HL-60/S4 treated with phorbol 12-myristate 13-acetate at 8.2 ng/mL for 4 days and 3 days (cell line): ENCODE results near the gene IL15RA.
"Not testable (repeated sequence)": the region's sequence is repeated elsewhere in the genome, so short reads cannot be mapped to it uniquely, and the experiment has no call there.

Experiments
- in situ Hi-C: fragments of 300-500 bp; cut with MboI; formaldehyde crosslinking; loops from 2 replicates; pipeline ENCODE4 v1.15.0; 2022; ENCODE audit warnings: low sequenced_read_pairs

IL15RA gene

DNA sequence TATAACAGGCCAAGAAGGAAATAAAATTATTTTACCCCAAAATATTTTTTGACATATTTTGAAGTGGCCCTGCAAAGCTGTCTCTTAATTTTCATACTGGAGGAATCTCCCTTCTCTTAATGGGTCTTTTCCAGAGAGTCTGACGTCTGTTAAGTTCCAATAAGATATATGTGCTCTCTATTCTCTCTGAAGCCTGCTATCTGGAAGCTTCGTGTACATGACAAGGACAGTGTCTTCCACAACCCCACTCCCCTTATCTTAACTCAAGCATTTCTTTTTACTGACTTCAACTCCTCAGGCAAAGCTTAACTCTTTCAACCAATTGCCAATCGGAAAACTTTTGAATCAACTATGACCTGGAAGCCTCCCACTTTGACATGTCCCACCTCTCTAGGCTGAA is 29.2 kb upstream of the IL15RA start:
- in situ Hi-C loops, result no loop called here

DNA sequence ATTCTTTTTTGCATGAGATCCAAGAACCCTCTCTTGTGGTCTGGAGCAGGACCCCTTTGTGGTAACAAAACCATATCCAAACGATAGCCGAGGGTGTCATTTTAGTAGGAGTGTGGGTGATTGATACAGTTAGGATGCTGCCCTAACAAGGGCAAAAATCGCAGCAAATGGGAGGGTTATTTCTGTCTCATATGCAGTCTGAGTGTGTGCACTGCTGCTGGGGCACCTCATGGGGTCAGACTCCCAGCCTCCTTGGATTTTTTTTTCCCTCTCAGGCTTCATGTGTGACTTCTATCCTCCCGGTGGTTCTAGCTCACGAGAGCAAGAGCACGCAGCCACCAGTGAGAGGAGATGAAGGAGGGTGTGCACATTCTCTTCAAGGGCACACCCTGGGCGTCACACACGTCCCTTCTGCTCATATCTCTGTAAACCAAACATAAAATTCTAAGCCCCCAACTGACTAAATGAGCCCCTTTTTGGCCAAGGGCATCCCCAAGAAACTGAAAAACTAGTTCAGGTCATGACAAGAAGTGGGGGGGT is 28.6 kb upstream of the IL15RA start:
- in situ Hi-C loops, result no loop called here

- in situ Hi-C loops, result not testable (repeated sequence)
These were observed 27.9 kb upstream of the IL15RA start for GRCh38 chr10:6005161-6005804.

DNA sequence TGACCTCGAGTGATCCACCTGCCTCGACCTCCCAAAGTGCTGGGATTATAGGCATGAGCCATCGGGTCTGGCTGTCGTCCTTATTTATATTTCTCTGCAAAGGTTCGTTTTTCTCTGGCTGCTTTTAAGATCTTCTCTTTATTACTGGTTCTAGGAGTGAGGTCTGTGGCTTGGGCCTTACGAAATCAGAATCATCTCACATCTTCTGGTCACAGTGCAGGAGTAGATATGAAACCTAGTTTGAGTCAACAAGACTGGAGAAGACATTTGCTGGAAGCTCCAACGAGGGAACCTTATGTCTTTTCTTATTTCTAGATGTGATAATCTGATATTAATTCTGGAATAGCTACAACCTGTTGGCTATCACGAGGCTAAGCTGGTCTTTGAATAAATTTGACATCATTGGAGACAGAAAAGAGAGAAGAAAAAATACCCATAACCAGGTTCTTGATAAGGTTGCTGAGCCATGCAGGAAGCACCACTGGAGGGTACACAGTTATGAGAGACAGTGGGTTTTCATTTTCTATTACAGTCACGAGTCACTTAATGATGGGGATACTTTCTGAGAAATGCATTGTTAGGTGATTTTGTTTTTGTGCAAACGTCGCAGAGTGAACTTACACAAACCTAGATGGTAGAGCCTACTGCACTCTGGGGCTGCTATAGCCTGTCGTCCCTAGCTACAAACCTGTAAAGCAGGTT is 25.6 kb upstream of the IL15RA start:
- in situ Hi-C loops, result no loop called here

DNA sequence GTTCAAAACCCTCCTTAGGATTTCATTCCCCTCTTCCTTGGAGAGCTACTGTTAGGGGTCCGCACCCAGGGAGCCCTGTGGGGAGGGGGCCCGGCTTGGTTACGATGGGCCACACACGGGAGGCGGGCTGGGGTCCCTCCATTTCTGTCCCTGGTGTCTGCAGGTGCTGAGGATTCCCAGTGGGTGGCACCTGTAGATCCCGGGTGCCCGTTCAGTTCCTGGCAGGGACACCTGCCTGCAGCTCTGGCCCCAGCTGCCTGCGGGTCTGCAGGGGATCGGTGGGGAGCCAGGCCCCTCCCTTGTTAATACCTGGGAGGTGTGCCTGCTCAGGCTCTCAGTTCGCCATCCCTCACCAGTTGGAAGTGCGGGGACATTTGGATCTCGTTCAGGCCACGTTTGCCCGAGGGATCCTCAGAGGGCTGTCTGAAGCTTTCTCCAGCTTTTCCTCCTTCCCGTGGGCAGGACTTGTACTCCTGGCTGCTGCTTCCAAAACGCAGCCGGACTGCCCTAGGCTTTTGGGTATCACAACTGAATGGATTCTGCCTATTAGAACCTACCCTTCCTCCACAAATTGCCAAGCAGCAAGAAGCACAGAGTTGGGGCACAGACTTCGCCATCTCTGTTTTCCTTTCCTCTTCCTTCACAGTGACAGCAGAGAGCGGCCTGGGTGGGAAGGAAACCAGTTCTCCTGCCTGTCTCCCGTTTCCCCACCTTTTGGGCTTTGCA is 22.3 kb upstream of the IL15RA start:
- in situ Hi-C loops, result no loop called here

GRCh38 chr10:5996696-5997095 is 19.4 kb upstream of the IL15RA start:
- in situ Hi-C loops, result no loop called here

DNA sequence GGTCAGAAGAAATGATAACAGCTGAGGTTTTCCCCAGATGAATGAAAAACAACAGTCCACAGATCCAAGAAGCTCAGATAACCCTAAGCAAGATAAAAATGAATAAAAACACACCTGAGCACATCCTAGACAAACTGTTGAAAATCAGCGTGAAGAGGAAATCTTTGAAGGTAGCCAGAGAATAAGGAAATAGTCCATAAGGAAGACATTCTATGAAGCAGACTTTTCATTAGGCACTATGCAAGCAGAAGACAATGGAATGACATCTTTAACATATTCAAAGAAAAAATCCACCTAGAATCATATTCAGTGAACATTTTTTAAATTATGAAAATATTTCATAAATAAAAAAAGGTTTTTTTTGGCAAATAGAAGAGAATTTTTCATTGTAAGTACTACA is 15.1 kb upstream of the IL15RA start:
- in situ Hi-C loops, result no loop called here

- in situ Hi-C loops, result no loop called here
These were observed 14.4 kb upstream of the IL15RA start for GRCh38 chr10:5991708-5992107.

DNA sequence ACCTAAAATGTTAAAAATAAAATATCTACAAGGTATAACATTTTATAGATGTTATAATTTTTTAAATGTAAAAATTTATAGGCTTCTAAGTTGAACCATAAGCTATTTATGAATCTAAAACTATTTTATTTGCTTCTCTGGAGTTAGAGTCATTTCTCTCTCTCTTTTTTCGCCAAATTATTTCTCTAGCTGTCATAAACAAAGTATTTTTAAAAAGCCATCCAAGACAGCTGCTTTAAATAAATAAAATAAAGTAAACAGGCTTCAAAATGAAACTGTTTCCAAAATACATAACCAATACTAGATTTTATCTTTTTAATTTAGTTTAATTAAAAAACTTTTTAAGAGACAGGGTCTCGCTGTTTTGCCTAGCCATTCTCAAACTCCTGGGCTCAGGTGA is 12.4 kb upstream of the IL15RA start:
- in situ Hi-C loops, result no loop called here

DNA sequence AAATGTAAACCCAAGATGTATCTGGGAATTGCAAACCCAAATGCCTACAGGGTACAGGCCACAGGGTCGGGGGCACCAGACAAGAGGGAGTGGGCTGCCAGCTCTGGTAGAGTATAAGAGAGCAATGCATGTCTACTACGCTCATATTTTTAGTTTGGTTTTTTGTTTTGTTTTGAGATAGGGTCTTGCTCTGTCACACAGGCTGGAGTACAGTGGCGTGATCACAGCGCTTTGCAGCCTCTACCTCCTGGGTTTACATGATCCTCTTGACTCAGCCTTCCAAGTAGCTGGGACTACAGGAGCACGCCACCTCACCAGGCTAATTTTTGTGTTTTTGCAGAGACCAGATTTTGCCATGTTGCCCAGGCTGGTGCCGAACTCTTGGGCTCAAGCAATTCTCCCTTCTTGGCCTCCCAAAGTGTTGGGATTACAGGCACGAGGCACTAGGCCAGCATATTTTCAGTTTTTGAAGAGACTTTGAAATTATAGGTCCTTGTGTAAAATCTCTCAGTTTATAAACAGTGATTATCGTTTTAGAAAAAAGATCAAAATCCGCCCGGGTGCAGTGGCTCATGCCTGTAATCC is 11.1 kb upstream of the IL15RA start:
- in situ Hi-C loops, result no loop called here

GRCh38 chr10:5987747-5988146 is 10.4 kb upstream of the IL15RA start:
- in situ Hi-C loops, result no loop called here

DNA sequence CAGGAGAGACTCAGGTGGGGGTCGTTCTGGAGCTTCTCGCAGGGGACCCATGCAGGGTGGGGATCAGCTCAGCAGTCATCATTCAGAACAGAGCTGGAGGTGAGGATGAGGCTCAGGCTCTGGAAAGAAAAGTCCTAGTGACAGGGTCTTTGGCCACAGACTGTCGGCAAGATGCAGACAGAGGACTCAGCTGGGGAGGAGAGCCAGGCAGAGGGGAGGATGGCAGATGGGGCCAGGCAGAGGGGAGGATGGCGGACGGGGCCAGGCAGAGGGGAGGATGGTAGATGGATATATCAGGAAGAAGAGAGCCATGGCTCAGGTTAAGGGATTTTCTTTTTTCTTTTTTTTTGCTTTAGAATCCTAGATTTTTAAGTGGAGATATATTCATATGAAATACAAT is 7.7 kb upstream of the IL15RA start:
- in situ Hi-C loops, result no loop called here

DNA sequence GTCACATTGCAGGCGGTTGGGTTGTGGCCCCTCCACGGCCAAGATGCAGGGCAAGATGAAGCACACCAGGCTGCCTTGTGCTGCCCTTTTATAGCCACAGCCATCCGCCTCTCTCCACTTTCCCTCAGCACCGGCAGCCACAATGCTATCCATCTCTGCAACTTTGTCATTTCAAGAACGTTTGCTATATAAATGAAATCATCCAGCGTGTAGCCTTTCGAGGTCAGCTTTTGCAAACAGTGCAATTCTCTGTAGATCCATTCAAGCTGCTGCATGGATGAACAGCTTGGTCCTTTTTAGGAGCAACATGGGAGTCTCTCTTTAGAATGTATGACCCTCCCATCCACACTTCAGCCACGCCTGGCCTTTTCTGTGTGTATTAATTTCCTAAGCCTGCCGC is 6.4 kb upstream of the IL15RA start:
- in situ Hi-C loops, result no loop called here

DNA sequence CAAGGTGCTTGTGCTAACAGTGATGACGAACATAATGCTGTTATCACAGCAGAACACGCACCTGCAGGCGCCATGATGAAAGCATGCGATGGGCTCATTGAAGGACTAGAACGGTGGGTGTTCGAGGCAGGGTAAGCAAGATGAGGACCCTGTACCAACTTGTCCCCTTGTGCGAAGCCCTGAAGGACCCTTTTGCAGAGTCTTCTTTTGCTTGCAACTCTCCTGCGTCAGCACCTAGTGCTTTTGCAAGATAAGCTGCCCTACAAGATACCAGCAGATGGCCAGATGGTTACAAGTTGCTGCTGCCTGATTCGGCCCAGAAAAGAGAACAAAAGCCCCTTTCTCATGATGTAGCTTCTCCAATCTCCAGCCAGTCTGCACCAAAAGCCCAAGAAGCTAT is 4.2 kb upstream of the IL15RA start:
- in situ Hi-C loops, result no loop called here

DNA sequence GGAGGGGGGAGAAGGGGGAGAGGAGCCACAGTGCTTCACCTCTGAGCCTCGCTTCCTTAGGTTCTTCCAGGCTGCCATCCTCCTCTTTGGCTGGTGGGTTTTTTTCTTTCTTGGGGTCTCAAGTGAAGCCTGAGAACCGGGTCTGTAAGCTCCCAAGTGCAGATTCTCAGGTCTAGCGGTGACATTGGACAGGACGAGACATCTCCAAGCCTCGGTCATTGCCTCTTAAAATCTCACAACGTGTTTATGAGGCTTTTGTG is 817 bp upstream of the IL15RA start:
- in situ Hi-C loops, result no loop called here

GRCh38 chr10:5976512-5977470 is 552 bp downstream of the IL15RA start:
- in situ Hi-C loops, result no loop called here

DNA sequence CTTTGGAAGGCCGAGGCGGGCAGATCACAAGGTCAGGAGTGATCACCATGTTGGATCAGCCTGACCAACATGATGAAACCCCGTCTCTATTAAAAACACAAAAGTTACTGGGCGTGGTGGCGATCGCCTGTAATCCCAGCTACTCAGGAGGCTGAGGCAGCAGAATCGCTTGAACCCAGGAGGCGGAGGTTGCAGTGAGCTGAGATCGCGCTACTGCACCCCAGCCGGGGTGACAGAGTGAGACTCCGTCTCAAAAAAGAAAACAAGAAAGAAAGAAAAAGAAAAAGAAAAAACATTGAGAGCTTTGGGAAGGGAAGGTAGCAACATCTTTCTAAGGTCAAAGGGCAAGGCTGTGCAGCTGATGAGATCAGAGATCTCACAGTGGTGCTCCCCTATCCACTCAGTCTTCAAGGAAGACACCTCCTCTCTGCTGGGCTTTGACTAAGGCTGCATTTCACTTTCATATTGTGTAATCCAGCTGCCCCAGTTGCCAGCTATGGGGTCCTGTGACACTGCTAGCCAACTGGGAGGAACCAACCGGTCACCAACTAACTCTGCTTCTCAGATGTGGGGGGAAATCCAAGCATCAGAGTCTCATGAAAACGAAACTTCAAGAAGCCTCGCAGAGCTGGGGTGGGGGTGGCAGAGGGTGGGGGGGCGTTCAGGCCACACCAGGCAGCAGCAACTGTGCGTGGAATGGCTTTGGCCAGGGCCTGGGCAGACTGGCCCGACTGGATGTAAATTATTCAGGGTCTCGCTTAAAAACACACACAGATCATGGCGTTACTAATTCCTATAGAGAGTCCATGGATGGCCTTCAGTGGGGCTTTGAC is 1.5 kb downstream of the IL15RA start:
- in situ Hi-C loops, result no loop called here

GRCh38 chr10:5973069-5973468 is 4.3 kb downstream of the IL15RA start:
- in situ Hi-C loops, result no loop called here

DNA sequence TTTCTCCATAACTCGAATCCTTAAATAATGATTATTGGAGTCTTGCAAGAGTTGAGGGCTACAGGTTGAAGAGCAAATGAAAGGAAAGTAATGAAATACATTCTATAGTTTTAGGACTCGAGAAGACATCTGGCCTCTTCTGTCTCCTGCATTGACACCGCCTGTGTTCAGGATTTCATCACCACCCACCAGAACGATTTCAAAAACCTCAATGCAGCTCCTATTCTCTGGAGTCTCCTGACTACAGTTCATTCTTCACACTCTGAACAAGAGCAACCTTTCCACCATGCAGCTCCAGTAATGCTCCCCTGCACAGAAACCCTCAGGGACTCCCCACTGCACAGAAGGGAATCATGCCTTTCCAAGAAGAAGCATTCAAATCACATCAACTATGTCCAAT is 5.5 kb downstream of the IL15RA start:
- in situ Hi-C loops, result no loop called here

DNA sequence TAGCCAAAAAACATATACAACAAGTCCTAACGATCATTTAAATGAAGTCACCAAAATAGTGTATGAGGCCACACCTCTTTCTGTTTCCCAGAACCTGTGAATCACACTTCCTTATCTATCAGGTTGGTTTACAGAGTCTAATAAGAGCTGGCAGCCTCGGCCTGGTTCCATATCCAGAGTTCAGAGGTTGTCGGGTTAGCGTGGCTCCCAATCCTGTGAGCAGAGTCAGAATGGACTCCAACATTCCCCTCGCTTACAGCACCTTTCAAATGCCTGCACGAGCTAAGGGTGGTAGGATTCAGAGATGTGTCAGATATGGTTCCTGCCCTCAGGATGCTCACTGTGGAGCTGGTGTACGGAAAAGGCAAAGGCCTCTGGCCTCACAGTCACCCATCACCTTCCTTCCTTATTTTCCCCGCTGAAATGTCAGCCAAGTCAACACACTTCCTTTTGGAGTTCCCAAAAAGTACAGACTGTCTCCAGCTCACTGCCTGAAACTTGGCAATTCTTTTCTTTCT is 6.0 kb downstream of the IL15RA start:
- in situ Hi-C loops, result no loop called here
